Astrocyte of the hippocampus (primary cell): ENCODE measurements around the gene PPP1R3D.
"Not testable (repeated sequence)": the region's sequence is repeated elsewhere in the genome, so short reads cannot be mapped to it uniquely, and the experiment has no call there.

Experiments used
- DNase-seq: peaks from one replicate; pipeline ENCODE4 v3.0.0; 2011; ENCODE audit warnings: low read depth, low spot score

Gene PPP1R3D

DNA sequence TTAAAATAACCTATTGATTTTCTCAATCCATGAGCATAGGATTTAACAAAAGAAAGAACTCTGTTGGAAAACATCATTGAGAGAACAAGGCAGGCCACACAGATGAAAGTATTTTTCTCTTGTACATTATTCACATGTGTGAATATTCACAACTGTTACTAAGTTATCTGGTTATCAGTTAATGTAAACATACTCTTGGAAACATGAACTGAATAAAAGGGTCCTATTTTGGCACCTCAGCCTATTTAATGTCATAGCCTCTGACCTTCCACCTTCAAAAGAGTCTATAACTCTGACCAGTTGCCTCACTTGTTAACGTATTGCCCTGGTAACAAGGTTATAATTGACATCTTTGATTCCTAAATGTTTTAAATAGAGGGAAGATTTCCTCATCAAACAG, 14.7 kb downstream of the PPP1R3D start:
- no peak for DNase-seq

DNA sequence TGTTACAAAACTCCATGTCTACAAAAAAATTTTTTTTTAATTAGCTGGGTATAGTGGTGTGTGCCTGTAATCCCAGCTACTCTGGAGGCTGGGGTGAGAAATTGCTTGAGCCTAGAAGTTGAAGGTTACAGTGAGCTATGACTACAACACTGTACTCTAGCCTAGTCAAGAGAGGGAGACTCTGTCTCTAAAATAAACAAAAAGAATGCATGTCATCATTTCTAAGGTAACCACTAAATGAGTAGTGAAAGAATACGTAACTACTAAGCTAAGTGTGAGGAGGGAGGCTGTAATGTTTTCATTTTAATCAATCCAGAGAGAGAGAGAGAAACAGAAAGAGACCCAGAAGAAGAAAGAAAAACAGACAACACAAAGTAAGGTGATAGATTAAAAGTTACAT, 16.6 kb downstream of the PPP1R3D start:
- DNase-seq = no peak

DNA sequence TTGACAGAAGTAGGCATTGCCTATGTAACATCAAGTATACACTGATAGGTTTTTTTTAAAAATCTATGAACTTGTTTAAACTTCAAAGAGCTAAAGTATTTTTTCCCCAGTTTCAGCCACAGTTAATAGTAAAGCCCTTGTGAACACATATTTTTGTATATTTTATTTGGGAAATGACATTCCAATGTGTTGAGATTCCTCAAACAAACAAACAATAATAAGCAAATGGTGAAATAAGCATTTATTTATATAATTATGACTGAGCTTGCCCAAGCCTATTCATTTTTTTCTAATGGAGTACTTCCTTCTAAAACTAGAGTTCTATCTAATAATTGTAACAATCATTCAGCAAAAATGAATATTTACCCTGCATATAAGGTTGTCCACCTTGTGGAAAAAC, 19.2 kb downstream of the PPP1R3D start:
- no peak for DNase-seq

DNA sequence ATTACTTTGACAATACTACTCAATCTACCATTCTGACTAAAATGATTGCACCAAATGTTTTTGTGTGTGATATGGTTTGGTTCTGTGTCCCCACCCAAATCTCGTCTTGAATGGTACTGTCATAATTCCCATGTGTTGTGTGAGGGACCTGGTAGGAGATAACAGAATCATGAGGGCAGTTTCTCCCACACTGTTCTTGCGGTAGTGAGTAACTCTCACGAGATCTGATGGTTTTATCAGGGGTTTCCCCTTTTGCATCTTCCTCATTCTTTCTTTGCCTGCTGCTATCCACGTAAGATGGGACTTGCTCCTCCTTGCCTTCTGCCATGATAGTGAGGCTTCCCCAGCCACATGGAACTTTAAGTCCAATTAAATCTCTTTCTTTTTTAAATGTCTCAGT, 27.5 kb downstream of the PPP1R3D start:
- no peak for DNase-seq

DNA sequence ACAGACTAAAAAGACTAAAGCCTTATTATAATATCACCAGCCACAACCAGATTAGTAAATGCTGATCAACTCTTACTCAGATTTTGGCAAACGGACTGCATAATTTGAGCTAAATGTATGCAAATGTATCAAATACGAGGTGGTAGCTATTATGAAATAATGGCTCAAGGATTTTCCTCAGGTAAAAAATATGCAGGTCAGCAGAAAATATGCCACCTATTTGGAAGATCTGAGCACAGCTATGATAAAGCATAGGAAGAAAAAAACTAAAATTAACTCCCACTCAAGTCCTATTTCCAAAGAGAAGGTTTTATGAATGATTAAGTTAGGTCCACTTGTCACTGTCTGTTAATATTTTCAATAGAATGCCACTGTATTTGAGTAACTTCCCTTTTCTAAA, 29.1 kb downstream of the PPP1R3D start:
- DNase-seq = peak; percentile 4

DNA sequence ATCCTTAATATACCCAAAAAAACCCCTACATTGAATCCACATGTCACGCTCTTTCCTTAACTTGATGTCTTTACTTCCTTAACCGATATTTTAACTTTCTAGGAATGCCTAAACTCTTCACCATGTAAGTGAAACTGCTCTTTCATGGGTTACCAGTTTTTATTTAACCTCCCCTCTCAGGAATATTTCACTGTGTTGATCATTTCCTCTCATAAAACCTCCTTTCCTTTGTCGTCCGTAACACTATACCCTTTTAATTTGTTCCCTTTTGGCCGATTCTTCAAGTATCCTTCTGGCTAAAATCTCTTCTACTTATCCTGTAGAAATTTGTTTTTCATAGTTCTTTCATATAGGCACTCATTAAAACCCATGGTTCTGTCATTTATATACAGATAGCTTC, 31.2 kb downstream of the PPP1R3D start:
- DNase-seq = no peak

DNA sequence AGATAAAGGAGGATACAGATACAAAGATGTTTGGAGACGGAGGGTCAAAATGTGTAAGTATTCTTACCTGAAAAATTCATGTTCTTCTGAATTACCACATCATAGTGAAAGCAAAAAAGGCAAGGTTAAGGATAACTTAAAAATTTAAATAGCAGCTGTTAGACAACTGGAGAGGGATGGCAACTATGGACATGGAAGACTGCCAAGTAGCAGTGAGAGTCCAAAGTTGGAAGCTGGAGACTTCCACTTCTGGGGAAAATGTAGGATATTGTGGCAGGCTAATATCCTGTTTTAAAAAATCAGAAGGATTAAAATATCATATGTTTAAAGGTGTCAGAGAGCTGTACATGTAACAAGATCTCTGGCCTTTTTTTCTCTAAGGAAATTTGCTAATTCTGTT, 36.5 kb downstream of the PPP1R3D start:
- no peak for DNase-seq

DNA sequence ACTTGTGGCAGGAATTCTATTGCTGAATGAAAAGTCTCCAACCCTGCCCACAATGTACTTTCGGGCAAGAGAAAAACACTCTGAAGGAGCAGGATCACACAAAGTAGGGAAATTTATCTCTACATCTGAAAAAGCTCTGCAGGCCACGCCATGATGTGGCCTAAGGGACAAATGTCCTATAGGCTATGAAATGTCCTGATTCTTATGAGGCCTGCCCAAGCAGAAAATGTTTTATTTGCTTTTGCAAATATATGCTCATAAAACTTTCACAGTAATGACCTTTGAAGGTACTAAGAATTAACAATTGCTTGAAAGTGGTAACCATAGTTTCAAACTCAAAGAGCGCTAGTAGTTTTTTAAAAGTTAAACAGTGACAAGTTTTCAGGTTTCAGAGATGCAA, 37.6 kb downstream of the PPP1R3D start:
- no peak for DNase-seq

- DNase-seq = no peak
Measured at GRCh38 chr20:59895908-59896307, 44.2 kb downstream of the PPP1R3D start.

- no peak for DNase-seq
Measured at GRCh38 chr20:59891581-59891980, 48.5 kb downstream of the PPP1R3D start.

DNA sequence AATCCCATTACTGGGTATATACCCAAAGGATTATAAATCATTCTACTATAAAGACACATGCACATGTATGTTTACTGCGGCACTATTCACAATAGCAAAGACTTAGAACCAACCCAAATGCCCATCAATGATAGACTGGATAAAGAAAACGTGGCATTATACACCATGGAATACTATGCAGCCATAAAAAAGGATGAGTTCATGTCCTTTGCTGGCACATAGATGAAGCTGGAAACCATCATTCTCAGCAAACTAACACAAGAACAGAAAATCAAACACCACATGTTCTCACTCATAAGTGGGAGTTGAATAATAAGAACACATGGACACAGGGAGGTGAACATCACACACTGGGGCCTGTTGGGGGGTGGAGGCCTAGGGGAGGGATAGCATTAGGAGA, 50.1 kb downstream of the PPP1R3D start:
- not testable (repeated sequence) for DNase-seq

- DNase-seq = no peak
Measured at GRCh38 chr20:59888050-59888449, 52.1 kb downstream of the PPP1R3D start.
